Measurements from ENCODE around the gene RPS6KL1.

RPS6KL1 gene

GRCh38 chr14:74922752-74923401 is at the start of gene RPS6KL1:
Gene RPS6KL1 (minus strand): TSS chr14:74923260. CDS start chr14:74921541, 1,719 bp downstream.
- DNase-seq, result peak; percentile 67
- in situ Hi-C loops (cut with HindIII; ENCODE audit: low pct_ligation_motif_present, low sequenced_read_pairs), result no loop called here
- H3K4me3 ChIP-seq (ENCODE audit: low read depth, low read length), result peak within 1 kb of the TSS; percentile 71
- no peak for TF ChIP-seq CTCF (IDR thresholded peaks at IDR 0.05; ENCODE audit: low read depth, low read length, missing control alignments)
- no peaks in the 10 kb centered on the region for H3K27me3 ChIP-seq (replicated peaks)
- H3K36me3 ChIP-seq (replicated peaks), result no peaks in the 10 kb centered on the region
- H3K27ac ChIP-seq, result no peak within 1 kb of the TSS

- Histone ChIP-seq H3K4me3 (ENCODE audit: low read depth, low read length) (no peak overlapping the region), H3K27me3 (replicated peaks) (no peaks in the 10 kb centered on the region), H3K36me3 (replicated peaks) (no peaks in the 10 kb centered on the region), H3K27ac (no peak overlapping the region)
- DNase-seq, result no peak
- in situ Hi-C loops (cut with HindIII; ENCODE audit: low pct_ligation_motif_present, low sequenced_read_pairs), result no loop called here
- no peak for TF ChIP-seq CTCF (IDR thresholded peaks at IDR 0.05; ENCODE audit: low read depth, low read length, missing control alignments)
Measured at GRCh38 chr14:74968811-74969210, 45.8 kb upstream of the RPS6KL1 start.

GRCh38 chr14:74965486-74966153 is 42.6 kb upstream of the RPS6KL1 start:
- Histone ChIP-seq H3K36me3 (replicated peaks) (no peaks in the 10 kb centered on the region), H3K27me3 (replicated peaks) (no peaks in the 10 kb centered on the region), H3K4me3 (ENCODE audit: low read depth, low read length) (no peak overlapping the region), H3K27ac (no peak overlapping the region)
- in situ Hi-C loops (cut with HindIII; ENCODE audit: low pct_ligation_motif_present, low sequenced_read_pairs), result no loop called here
- no peak for DNase-seq
- TF ChIP-seq CTCF (IDR thresholded peaks at IDR 0.05; ENCODE audit: low read depth, low read length, missing control alignments), result no peak

- H3K4me3 ChIP-seq (ENCODE audit: low read depth, low read length), result no peak overlapping the region
- DNase-seq, result no peak
- no peaks in the 10 kb centered on the region for H3K36me3 ChIP-seq (replicated peaks)
- no peak for TF ChIP-seq CTCF (IDR thresholded peaks at IDR 0.05; ENCODE audit: low read depth, low read length, missing control alignments)
- in situ Hi-C loops (cut with HindIII; ENCODE audit: low pct_ligation_motif_present, low sequenced_read_pairs), result no loop called here
- no peaks in the 10 kb centered on the region for H3K27me3 ChIP-seq (replicated peaks)
- no peak overlapping the region for H3K27ac ChIP-seq
Measured at GRCh38 chr14:74964787-74965485, 41.9 kb upstream of the RPS6KL1 start.

- no peak for TF ChIP-seq CTCF (IDR thresholded peaks at IDR 0.05; ENCODE audit: low read depth, low read length, missing control alignments)
- in situ Hi-C loops (cut with HindIII; ENCODE audit: low pct_ligation_motif_present, low sequenced_read_pairs), result no loop called here
- no peaks in the 10 kb centered on the region for H3K27me3 ChIP-seq (replicated peaks)
- H3K36me3 ChIP-seq (replicated peaks), result no peaks in the 10 kb centered on the region
- H3K27ac ChIP-seq, result no peak overlapping the region
- no peak overlapping the region for H3K4me3 ChIP-seq (ENCODE audit: low read depth, low read length)
- DNase-seq, result no peak
Measured at GRCh38 chr14:74963705-74964271, 40.7 kb upstream of the RPS6KL1 start.
